Kidney (tissue), 14 donors: ENCODE measurements around the gene DEXI. TPM values are rescaled to one million over a fixed set of nuclear protein-coding genes. Genes with fewer than 3 reads are reported as not detected.

ENCODE experiments used
- DNase-seq, 5 donors: peaks; one replicate each; pipeline ENCODE4 v3.0.0-alpha.2; 2013 to 2020
- FAIRE-seq: peaks from 2 replicates; lab custom pipeline; 2012; peaks lifted over from hg19 to GRCh38; lab: Jason Lieb, UNC
- H3K27ac ChIP-seq, 2 donors: one replicate each; pipeline ENCODE4 v1.7.0; 2013; ENCODE audit warnings: low read depth in 2 of 2, low read length in 2 of 2, inconsistent platforms in 1 of 2
- H3K27me3 ChIP-seq: one replicate; pipeline ENCODE4 v1.7.1; 2013; ENCODE audit warnings: low read length, inconsistent platforms; ENCODE audit not compliant: control insufficient read depth, insufficient read depth
- H3K36me3 ChIP-seq, 3 donors: one replicate each; pipeline versions ENCODE4 v1.7.0 to v1.7.1; 2013; ENCODE audit warnings: low read length in 3 of 3, control low read depth in 1 of 3, inconsistent platforms in 1 of 3; ENCODE audit not compliant: insufficient read depth in 3 of 3, control insufficient read depth in 2 of 3
- H3K4me1 ChIP-seq, 3 donors: one replicate each; pipeline versions ENCODE4 v1.7.0 to v1.7.1; 2013; ENCODE audit warnings: low read length in 3 of 3, inconsistent platforms in 1 of 3, low read depth in 1 of 3; ENCODE audit not compliant: control insufficient read depth in 2 of 3, insufficient read depth in 2 of 3
- H3K4me3 ChIP-seq, 3 donors: one replicate each; pipeline versions ENCODE4 v1.7.0 to v1.8.1; 2013; ENCODE audit warnings: low read length in 3 of 3, control low read depth in 1 of 3, inconsistent platforms in 1 of 3
- H3K9ac ChIP-seq, 3 donors: one replicate each; pipeline versions ENCODE4 v1.7.0 to v1.7.1; 2013; ENCODE audit warnings: low read length in 3 of 3, control low read depth in 1 of 3, inconsistent platforms in 1 of 3
- H3K9me3 ChIP-seq, 3 donors: one replicate each; pipeline versions ENCODE4 v1.7.0 to v1.7.1; 2013; ENCODE audit warnings: low read length in 3 of 3, control low read depth in 1 of 3, inconsistent platforms in 1 of 3; ENCODE audit not compliant: control insufficient read depth in 2 of 3, insufficient read depth in 1 of 3
- intact Hi-C: fragments of 100-400 bp; cut with DNase I; formaldehyde crosslinking; loops from one replicate; pipeline ENCODE4 v1.11.1; 2022
- polyA plus RNA-seq: library from polyadenylated mRNA; stranded (reverse); fragments of 350-450 nt; fragmentation: Illumina TruSeq; extraction: RNeasy Lipid Tissue Mini Kit (QIAGEN cat#74804); gene quantifications from one replicate; pipeline ENCODE4 v1.2.3, GENCODE V29; 2014; ENCODE audit warnings: low read depth, low replicate concordance; ENCODE audit not compliant: insufficient read depth
- total RNA-seq: library from RNA; stranded (reverse); fragmentation: NEBNext Ultra II Directional; extraction: Animal tissue kit (Norgen Biotek cat#: 25700); gene quantifications from one replicate; pipeline ENCODE4 v1.2.1, GENCODE V29; 2021
- TF ChIP-seq, protein P1 (sequence below): IDR thresholded peaks from 3 replicates; pipeline ENCODE4 v1.5.1; 2012; ENCODE audit warnings: mild to moderate bottlenecking, moderate library complexity, borderline replicate concordance; ENCODE audit not compliant: insufficient read depth; ENCODE audit errors: extremely low read depth
- donor health status: control.
- donor health status: control.
- donor health status: control.
- donor health status: control.
- donor health status: control.
- donor health status: DM: yes; HTN: yes; CAD: no.
- donor health status: Normal renal cell carcinoma (clear cell type).

The DEXI gene
- total and polyA plus RNA-seq, 2 donors from 2014 or later: 31.0 to 46.2 TPM

GRCh38 chr16:10988879-10989278 is 46.6 kb upstream of the DEXI start:
- intact Hi-C loops: no loop called here
- peaks cover 2 to 9% (median 2%) of the 10 kb centered on the region in 3 donors for H3K36me3 ChIP-seq

DNA sequence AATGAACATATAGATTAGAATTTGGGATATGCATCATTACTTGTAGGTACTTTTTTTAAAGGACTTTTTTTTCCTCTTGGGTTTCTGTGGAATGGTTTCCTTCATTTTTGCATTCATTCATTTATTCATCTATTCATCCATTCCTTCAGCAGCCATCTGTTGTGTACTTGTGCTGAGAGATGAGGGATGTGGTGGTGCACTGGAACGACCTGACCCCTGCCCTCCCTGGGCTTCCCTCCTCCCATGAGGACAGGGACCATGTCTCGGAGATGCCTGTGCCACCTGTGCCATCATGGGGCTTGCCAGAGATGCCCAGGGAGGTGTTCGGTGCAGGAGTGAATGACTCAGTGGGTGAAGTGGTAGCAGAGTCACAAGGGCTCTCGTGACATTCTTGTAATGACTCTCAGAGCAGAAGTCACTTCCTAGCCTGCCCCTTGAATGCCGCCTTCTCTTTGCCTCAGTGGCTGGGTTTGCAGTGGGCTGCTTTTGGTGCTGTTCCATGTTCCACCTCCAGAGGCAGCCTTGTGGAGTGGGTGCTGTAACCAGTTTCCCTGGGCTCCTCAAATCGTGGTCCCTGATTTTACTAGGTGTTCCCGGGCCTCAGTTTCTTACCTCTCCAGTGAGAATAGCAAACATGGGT is 46.0 kb upstream of the DEXI start:
- H3K9me3 ChIP-seq: no peaks in the 10 kb centered on the region
- no peak for FAIRE-seq
- H3K27me3 ChIP-seq: no peaks in the 10 kb centered on the region
- H3K4me1 ChIP-seq: peaks cover 0 to 3% (median 2%) of the 10 kb centered on the region in 3 donors
- H3K4me3 ChIP-seq: no peak overlapping the region
- H3K9ac ChIP-seq: no peak overlapping the region
- DNase-seq: no peak
- intact Hi-C loops: no loop called here
- no peak overlapping the region for H3K27ac ChIP-seq
- TF ChIP-seq, protein P1, sequence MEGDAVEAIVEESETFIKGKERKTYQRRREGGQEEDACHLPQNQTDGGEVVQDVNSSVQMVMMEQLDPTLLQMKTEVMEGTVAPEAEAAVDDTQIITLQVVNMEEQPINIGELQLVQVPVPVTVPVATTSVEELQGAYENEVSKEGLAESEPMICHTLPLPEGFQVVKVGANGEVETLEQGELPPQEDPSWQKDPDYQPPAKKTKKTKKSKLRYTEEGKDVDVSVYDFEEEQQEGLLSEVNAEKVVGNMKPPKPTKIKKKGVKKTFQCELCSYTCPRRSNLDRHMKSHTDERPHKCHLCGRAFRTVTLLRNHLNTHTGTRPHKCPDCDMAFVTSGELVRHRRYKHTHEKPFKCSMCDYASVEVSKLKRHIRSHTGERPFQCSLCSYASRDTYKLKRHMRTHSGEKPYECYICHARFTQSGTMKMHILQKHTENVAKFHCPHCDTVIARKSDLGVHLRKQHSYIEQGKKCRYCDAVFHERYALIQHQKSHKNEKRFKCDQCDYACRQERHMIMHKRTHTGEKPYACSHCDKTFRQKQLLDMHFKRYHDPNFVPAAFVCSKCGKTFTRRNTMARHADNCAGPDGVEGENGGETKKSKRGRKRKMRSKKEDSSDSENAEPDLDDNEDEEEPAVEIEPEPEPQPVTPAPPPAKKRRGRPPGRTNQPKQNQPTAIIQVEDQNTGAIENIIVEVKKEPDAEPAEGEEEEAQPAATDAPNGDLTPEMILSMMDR: peak; percentile 26
- H3K36me3 ChIP-seq: peaks cover 0 to 4% (median 2%) of the 10 kb centered on the region in 3 donors

More at GRCh38 chr16:10988879-10989278, 46.6 kb upstream of the DEXI start:
- no peak overlapping the region for H3K4me3 ChIP-seq
- TF ChIP-seq, protein P1: no peak
- no peak overlapping the region for H3K27ac ChIP-seq
- DNase-seq (no peak), FAIRE-seq (no peak)
- H3K4me1 ChIP-seq: peaks cover 0 to 3% (median 2%) of the 10 kb centered on the region in 3 donors
- no peak overlapping the region for H3K9ac ChIP-seq
- no peaks in the 10 kb centered on the region for H3K27me3 ChIP-seq
- H3K9me3 ChIP-seq: no peaks in the 10 kb centered on the region

GRCh38 chr16:10987361-10988163 is 45.3 kb upstream of the DEXI start:
- H3K9me3 ChIP-seq: no peaks in the 10 kb centered on the region
- FAIRE-seq: no peak
- peaks cover 0 to 4% (median 2%) of the 10 kb centered on the region in 3 donors for H3K36me3 ChIP-seq
- DNase-seq: no peak
- intact Hi-C loops: no loop called here
- no peak overlapping the region for H3K4me3 ChIP-seq
- no peak overlapping the region for H3K9ac ChIP-seq
- H3K27me3 ChIP-seq: no peaks in the 10 kb centered on the region
- no peak overlapping the region for H3K27ac ChIP-seq
- TF ChIP-seq, protein P1: no peak
- H3K4me1 ChIP-seq: peaks cover 0 to 3% (median 2%) of the 10 kb centered on the region in 3 donors
